ACC112 (cell line): ENCODE results near the gene XRCC1.

Experiments used
- H2AFZ ChIP-seq: fragments of 200-600 bp; sonication (generic); one replicate; pipeline ENCODE4 v1.6.0; 2017; ENCODE audit warnings: antibody characterized with exemption, low read length; ENCODE audit not compliant: unreplicated experiment
- H3K27ac ChIP-seq: fragments of 200-600 bp; sonication (generic); 2 replicates; pipeline ENCODE4 v1.5.1; 2014; ENCODE audit warnings: low read depth, mild to moderate bottlenecking, antibody characterized with exemption, low read length, moderate library complexity
- H3K27me3 ChIP-seq: fragments of 200-600 bp; sonication (generic); 2 replicates; pipeline ENCODE4 v1.6.1; 2014; ENCODE audit warnings: mild to moderate bottlenecking, antibody characterized with exemption, low read length, moderate library complexity, mixed read lengths; ENCODE audit not compliant: insufficient read depth
- H3K36me3 ChIP-seq: fragments of 200-600 bp; sonication (generic); 2 replicates; pipeline ENCODE4 v1.6.1; 2016; ENCODE audit warnings: mild to moderate bottlenecking, antibody characterized with exemption, low read length, moderate library complexity, mixed read lengths; ENCODE audit not compliant: insufficient read depth
- H3K4me1 ChIP-seq: fragments of 200-600 bp; sonication (generic); one replicate; pipeline ENCODE4 v1.6.1; 2016; ENCODE audit warnings: low read length, mixed read lengths; ENCODE audit not compliant: insufficient read depth, unreplicated experiment, control insufficient read depth
- H3K4me3 ChIP-seq: fragments of 200-600 bp; sonication (generic); 2 replicates; pipeline ENCODE4 v1.5.1; 2014; ENCODE audit warnings: mild to moderate bottlenecking, low read depth, low read length
- H3K79me2 ChIP-seq: fragments of 200-600 bp; sonication (generic); one replicate; pipeline ENCODE4 v1.6.0; 2016; ENCODE audit warnings: low read length; ENCODE audit not compliant: control insufficient read depth, unreplicated experiment, insufficient read depth

XRCC1 gene

DNA sequence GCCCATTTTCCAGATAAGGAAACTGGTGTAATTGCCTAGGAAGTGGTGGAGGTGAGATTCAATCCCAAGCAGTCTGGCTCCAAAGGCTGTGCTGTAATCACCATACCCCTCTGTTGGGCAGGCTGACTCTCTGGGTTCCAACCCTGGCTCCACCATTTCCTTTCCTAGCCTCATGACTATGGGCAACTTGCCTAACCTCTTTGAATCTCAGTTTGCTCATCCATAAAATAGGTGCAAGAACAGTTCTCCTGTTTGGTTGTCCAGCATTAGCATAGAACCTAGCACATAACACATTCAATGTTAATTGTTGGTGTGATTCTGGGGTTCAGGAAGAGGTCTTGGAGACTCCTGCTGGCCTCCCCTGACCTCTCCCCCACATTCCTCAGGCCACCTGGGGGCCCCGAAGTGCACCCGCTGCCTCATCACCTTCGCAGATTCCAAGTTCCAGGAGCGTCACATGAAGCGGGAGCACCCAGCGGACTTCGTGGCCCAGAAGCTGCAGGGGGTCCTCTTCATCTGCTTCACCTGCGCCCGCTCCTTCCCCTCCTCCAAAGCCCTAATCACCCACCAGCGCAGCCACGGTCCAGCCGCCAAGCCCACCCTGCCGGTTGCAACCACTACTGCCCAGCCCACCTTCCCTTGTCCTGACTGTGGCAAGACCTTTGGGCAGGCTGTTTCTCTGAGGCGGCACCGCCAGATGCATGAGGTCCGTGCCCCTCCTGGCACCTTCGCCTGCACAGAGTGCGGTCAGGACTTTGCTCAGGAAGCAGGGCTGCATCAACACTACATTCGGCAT, 23.3 kb upstream of the XRCC1 start:
- H3K27me3 ChIP-seq: no peaks in the 10 kb centered on the region
- no peaks in the 10 kb centered on the region for H3K36me3 ChIP-seq
- H3K79me2 ChIP-seq: peaks cover 26% of the 10 kb centered on the region
- no peak overlapping the region for H3K27ac ChIP-seq
- H2AFZ ChIP-seq: no peak overlapping the region
- peaks cover 10% of the 10 kb centered on the region for H3K4me1 ChIP-seq
- H3K4me3 ChIP-seq: no peak overlapping the region; the same call in 1 of the 2 replicates

GRCh38 chr19:43597876-43598275, 22.5 kb upstream of the XRCC1 start:
- H3K4me3 ChIP-seq: peak overlapping the region; percentile 91
- H3K79me2 ChIP-seq: peaks cover 28% of the 10 kb centered on the region
- no peaks in the 10 kb centered on the region for H3K36me3 ChIP-seq

GRCh38 chr19:43596842-43597461, 21.6 kb upstream of the XRCC1 start:
- peaks cover 32% of the 10 kb centered on the region for H3K79me2 ChIP-seq
- H3K4me3 ChIP-seq: peak overlapping the region; percentile 91
- H3K27ac ChIP-seq: peak overlapping the region; percentile 94
- H2AFZ ChIP-seq: peak overlapping the region; percentile 84
- peaks cover 10% of the 10 kb centered on the region for H3K4me1 ChIP-seq
- H3K27me3 ChIP-seq: no peaks in the 10 kb centered on the region
- H3K36me3 ChIP-seq: no peaks in the 10 kb centered on the region

More at GRCh38 chr19:43597876-43598275, 22.5 kb upstream of the XRCC1 start:
- Histone ChIP-seq H3K4me1 (peaks cover 10% of the 10 kb centered on the region), H2AFZ (no peak overlapping the region), H3K27ac (no peak overlapping the region), H3K27me3 (no peaks in the 10 kb centered on the region)

DNA sequence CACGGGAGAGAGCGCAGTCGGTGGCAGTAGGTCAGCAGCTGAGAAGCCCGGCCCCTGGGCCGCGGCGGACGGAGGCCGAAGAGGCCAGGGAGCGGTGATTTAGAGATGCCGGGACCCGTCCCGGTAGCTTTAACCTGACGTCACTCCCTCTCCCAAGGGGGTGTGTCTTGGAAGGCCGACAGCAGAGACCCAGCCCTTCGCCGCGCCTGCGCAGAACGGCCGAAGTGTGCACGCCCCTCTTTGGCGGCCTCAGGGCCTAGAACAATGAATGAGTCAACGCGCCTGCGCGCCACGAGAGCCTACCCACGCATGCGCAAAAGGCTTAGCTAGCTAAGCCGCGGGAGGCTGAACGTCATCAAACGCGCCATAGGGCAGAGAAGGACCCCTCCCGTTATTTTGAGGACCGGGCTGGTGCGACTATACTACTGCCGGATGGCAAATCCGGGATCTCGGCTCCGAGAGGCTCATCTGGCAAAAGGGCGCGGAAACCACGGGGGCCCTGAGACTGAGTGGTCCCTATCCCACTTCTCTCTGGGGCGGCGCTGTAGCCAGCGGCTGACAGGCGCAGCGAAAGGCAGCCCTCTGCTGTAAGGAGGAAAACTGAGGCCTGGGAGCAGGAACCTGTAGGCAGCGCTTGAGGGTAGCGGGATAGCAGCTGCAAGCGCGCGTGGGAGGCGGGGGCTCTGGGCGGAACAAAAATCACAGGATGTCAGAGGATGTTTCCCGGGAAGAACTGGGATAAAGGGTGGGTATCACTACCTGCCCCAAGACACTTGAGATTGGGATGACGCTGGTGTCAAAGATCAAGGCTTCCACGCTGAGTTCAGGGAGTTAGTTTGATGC, 20.9 kb upstream of the XRCC1 start, which contains the start of the genes IRGQ and ZNF576:
Gene IRGQ (minus strand): TSS at position 136 of the 843 bp plus-strand sequence. CDS start 796 bp downstream, outside the sequence.
Gene ZNF576 (plus strand): TSS at position 597 of the 843 bp plus-strand sequence. CDS start 514 bp downstream, outside the sequence.
- Histone ChIP-seq H3K79me2 (peaks cover 32% of the 10 kb centered on the region), H3K27me3 (no peaks in the 10 kb centered on the region), H3K27ac (peak within 1 kb of the TSS; percentile 94), H3K4me3 (peak within 1 kb of the TSS; percentile 91), H2AFZ (peak within 1 kb of the TSS; percentile 84), H3K4me1 (peaks cover 10% of the 10 kb centered on the region), H3K36me3 (no peaks in the 10 kb centered on the region)

- no peaks in the 10 kb centered on the region for H3K27me3 ChIP-seq
- peaks cover 10% of the 10 kb centered on the region for H3K4me1 ChIP-seq
- H3K27ac ChIP-seq: peak overlapping the region; percentile 78
- H2AFZ ChIP-seq: no peak overlapping the region
- peak overlapping the region; percentile 90 for H3K4me3 ChIP-seq
- H3K79me2 ChIP-seq: peaks cover 32% of the 10 kb centered on the region
- no peaks in the 10 kb centered on the region for H3K36me3 ChIP-seq
Observed at GRCh38 chr19:43595605-43595998, 20.3 kb upstream of the XRCC1 start.

GRCh38 chr19:43594710-43595604, 19.6 kb upstream of the XRCC1 start:
- no peaks in the 10 kb centered on the region for H3K36me3 ChIP-seq
- H3K27me3 ChIP-seq: no peaks in the 10 kb centered on the region
- peak overlapping the region; percentile 90 for H3K4me3 ChIP-seq
- H3K4me1 ChIP-seq: peaks cover 10% of the 10 kb centered on the region
- H2AFZ ChIP-seq: no peak overlapping the region
- peaks cover 32% of the 10 kb centered on the region for H3K79me2 ChIP-seq
- peak overlapping the region; percentile 78 for H3K27ac ChIP-seq

GRCh38 chr19:43594081-43594697, 18.9 kb upstream of the XRCC1 start:
- H3K79me2 ChIP-seq: peaks cover 32% of the 10 kb centered on the region
- H3K4me3 ChIP-seq: peak overlapping the region; percentile 90; the same call in 1 of the 2 replicates
- H3K27me3 ChIP-seq: no peaks in the 10 kb centered on the region
- H3K36me3 ChIP-seq: no peaks in the 10 kb centered on the region
- H2AFZ ChIP-seq: no peak overlapping the region
- peaks cover 10% of the 10 kb centered on the region for H3K4me1 ChIP-seq
- no peak overlapping the region for H3K27ac ChIP-seq

DNA sequence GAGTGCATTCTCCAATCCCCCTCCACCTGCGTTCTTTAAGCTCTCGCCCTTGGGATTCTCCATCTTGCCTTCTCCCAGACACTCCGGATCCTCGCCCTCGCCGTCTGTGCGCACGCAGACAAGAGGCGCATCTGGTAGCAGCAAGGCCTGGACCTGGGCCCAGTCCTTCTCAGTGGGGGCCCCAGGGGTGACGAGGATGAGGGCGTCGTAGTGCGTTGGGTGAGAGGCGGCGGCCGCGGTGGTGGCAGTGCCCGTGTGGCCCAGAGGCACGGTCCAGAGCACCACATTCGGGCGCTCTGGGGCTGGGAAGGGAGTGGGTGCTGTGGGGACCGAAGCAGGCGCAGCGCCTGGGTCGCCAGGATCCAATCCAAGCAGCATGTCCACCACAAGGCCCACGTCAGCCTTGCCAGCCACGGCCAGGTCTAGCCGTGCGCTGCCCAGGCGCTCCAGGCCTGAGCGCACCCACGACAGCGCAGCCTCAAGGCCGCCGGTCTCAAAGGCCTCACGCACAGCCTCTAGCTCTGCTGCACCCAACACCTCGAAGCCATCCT, 17.5 kb upstream of the XRCC1 start:
- Histone ChIP-seq H3K36me3 (no peaks in the 10 kb centered on the region), H3K79me2 (peaks cover 25% of the 10 kb centered on the region), H2AFZ (no peak overlapping the region), H3K4me1 (peaks cover 10% of the 10 kb centered on the region), H3K27me3 (no peaks in the 10 kb centered on the region), H3K4me3 (no peak overlapping the region), H3K27ac (no peak overlapping the region)
